Astrocyte of the cerebellum (primary cell): ENCODE results near the gene COA8.

ENCODE experiments used
- DNase-seq: peaks from one replicate; pipeline ENCODE4 v3.0.0-alpha.2; 2011; ENCODE audit warnings: low read depth
- H3K4me3 ChIP-seq: 2 replicates; pipeline ENCODE4 v1.5.1; 2011; ENCODE audit warnings: mild to moderate bottlenecking, low read depth, low read length, moderate library complexity
- in situ Hi-C: cut with HindIII; loops from 2 replicates; pipeline ENCODE4 v1.10.0; 2017; ENCODE audit warnings: low sequenced_read_pairs
- TF ChIP-seq, protein P1 (sequence below): IDR thresholded peaks from 2 replicates; pipeline ENCODE4 v1.5.1; 2012; ENCODE audit warnings: low read length, low read depth, moderate library complexity, mild to moderate bottlenecking; ENCODE audit errors: missing control alignments

COA8 gene

GRCh38 chr14:103563844-103564505 is 1.2 kb downstream of the COA8 start:
- H3K4me3 ChIP-seq: peak overlapping the region; percentile 95
- no peak for DNase-seq
- in situ Hi-C loops: no loop called here
- TF ChIP-seq, protein P1, sequence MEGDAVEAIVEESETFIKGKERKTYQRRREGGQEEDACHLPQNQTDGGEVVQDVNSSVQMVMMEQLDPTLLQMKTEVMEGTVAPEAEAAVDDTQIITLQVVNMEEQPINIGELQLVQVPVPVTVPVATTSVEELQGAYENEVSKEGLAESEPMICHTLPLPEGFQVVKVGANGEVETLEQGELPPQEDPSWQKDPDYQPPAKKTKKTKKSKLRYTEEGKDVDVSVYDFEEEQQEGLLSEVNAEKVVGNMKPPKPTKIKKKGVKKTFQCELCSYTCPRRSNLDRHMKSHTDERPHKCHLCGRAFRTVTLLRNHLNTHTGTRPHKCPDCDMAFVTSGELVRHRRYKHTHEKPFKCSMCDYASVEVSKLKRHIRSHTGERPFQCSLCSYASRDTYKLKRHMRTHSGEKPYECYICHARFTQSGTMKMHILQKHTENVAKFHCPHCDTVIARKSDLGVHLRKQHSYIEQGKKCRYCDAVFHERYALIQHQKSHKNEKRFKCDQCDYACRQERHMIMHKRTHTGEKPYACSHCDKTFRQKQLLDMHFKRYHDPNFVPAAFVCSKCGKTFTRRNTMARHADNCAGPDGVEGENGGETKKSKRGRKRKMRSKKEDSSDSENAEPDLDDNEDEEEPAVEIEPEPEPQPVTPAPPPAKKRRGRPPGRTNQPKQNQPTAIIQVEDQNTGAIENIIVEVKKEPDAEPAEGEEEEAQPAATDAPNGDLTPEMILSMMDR: no peak

DNA sequence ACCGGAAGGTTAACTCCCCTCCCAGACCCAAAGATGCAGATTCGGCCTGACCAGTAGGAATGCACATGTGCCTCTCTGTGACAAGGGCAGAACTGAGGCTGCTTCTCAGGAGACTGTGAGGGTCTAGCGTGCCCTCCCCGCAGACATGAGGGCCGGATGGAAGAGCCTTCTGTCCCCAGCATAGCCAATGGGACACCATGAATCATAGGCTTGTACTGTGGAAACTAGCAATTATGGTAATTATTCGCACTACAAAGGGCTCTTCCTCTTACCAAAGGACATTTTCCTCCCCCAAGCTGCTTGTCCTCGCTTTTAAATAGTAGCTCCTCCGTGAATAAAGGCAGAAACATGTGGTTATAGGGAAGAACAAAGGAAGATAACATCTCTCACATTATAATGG is 6.2 kb downstream of the COA8 start:
- H3K4me3 ChIP-seq: no peak overlapping the region
- TF ChIP-seq, protein P1: no peak
- DNase-seq: no peak
- in situ Hi-C loops: no loop called here

GRCh38 chr14:103569408-103569807 is 6.6 kb downstream of the COA8 start:
- in situ Hi-C loops: no loop called here
- no peak overlapping the region for H3K4me3 ChIP-seq
- no peak for DNase-seq
- TF ChIP-seq, protein P1: no peak

DNA sequence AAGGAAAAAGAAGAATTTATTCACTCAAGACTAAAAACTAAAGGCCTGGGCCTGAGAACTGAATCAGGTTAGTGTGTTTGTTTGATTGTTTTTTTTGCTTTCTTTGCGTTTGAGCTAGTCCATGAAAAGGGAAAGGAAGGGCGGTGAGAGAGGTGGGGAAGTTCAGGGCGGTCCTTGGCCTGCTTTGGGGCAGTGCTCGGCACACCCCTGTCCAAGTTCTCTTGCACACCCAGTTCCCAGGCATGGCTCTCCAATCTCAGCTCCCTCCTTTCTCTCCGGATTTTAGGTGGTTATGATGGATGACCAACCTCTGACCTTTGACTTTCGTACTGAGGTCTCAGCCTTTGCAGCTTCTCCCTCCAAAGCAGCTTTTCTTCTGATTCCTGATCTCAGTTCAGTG is 11.3 kb downstream of the COA8 start:
- no peak for DNase-seq
- in situ Hi-C loops: loop anchor here (10.0 kb wide), 1 partner anchor 121 kb away; no protein-coding TSS in a partner anchor
- no peak overlapping the region for H3K4me3 ChIP-seq
- TF ChIP-seq, protein P1: no peak

DNA sequence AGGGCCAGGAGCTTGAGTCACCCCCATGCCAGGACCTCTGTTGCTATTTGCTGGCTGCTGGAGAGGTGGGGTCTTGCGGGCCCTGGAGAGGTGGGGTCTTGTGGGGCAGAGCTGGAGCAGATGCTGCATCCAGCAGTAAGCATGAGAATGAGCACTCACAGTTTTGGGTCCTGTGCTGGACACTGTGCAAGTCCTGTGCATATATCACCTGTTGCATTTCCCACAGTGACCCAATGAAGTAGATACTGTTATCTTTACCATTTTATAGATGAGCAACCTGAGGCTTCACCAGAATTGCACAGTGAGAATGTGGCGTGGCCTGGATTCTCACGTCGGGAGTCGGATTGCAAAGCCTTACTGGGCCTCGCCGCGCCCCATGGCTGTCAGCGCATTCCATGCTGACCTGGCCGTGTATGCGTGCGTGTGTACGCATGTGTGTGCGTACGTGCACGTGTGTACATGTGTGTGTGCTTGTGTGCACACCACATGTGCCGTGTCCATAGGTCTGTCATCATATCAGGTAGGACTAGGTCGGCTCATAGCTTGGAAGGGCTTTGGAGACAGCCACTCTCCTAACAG is 12.0 kb downstream of the COA8 start:
- H3K4me3 ChIP-seq: no peak overlapping the region
- no peak for DNase-seq
- TF ChIP-seq, protein P1: no peak
- in situ Hi-C loops: loop anchor here (10.0 kb wide), 1 partner anchor 120 kb away; no protein-coding TSS in a partner anchor

- TF ChIP-seq, protein P1: no peak
- peak; percentile 45 for DNase-seq
- in situ Hi-C loops: loop anchor here (10.0 kb wide), 1 partner anchor 118 kb away; no protein-coding TSS in a partner anchor
- no peak overlapping the region for H3K4me3 ChIP-seq
These were observed 13.7 kb downstream of the COA8 start for GRCh38 chr14:103576371-103577024.
